NCI-H524 (cell line): ENCODE measurements around the gene ZNF362.
"Not testable (repeated sequence)": the region's sequence is repeated elsewhere in the genome, so short reads cannot be mapped to it uniquely, and the experiment has no call there.

Experiments used
- DNase-seq, 2 experiments: peaks; one replicate each; lab custom pipeline; 2025; lab: John Stamatoyannopoulos, UW

The ZNF362 gene

GRCh38 chr1:33287317-33287716 lies 31.0 kb downstream of the ZNF362 start:
- DNase-seq: no peak

GRCh38 chr1:33288976-33289857 lies 32.9 kb downstream of the ZNF362 start:
- DNase-seq: no peak

GRCh38 chr1:33289858-33290154 lies 33.5 kb downstream of the ZNF362 start:
- no peak for DNase-seq

GRCh38 chr1:33290615-33291014 lies 34.3 kb downstream of the ZNF362 start:
- DNase-seq: not testable (repeated sequence)

- DNase-seq: no peak
Measured at GRCh38 chr1:33292726-33293340, 36.5 kb downstream of the ZNF362 start.

- no peak for DNase-seq
Measured at GRCh38 chr1:33294071-33295010, 38.0 kb downstream of the ZNF362 start.

GRCh38 chr1:33295023-33295422 lies 38.7 kb downstream of the ZNF362 start:
- DNase-seq: no peak

- DNase-seq: peak; percentile 55 to 83
Measured at GRCh38 chr1:33295450-33296081, 39.3 kb downstream of the ZNF362 start.

- no peak for DNase-seq
Measured at GRCh38 chr1:33296082-33296458, 39.8 kb downstream of the ZNF362 start.

GRCh38 chr1:33296824-33297223 lies 40.5 kb downstream of the ZNF362 start:
- DNase-seq: no peak

- DNase-seq: no peak
Measured at GRCh38 chr1:33297911-33298622, 41.8 kb downstream of the ZNF362 start.

- DNase-seq: peak; percentile 11 to 59
Measured at GRCh38 chr1:33298623-33299277, 42.5 kb downstream of the ZNF362 start.

- no peak for DNase-seq
Measured at GRCh38 chr1:33299461-33300155, 43.3 kb downstream of the ZNF362 start.

- DNase-seq: no peak
Measured at GRCh38 chr1:33300673-33301072, 44.4 kb downstream of the ZNF362 start.

- no peak for DNase-seq
Measured at GRCh38 chr1:33301273-33301984, 45.1 kb downstream of the ZNF362 start.

GRCh38 chr1:33302325-33302724 lies 46.0 kb downstream of the ZNF362 start:
- DNase-seq: no peak

GRCh38 chr1:33305016-33305415 lies 48.7 kb downstream of the ZNF362 start:
- DNase-seq: no peak

GRCh38 chr1:33305816-33306652 lies 49.7 kb downstream of the ZNF362 start:
- DNase-seq: no peak
